ENCODE data around the gene GJC1. TPM values are rescaled to one million over a fixed set of nuclear protein-coding genes. Genes with fewer than 3 reads are reported as not detected.

GJC1 gene
- total and polyA plus RNA-seq, 9 of the 15 experiments (the other 6 are each of a cell fraction or from before 2014, with no cell fraction given) = 0.04 to 1.4 (median 0.18) TPM; not detected in 1

GRCh38 chr17:44779211-44780025 is 50.7 kb downstream of the GJC1 start (continued):
- TF ChIP-seq, protein P1, sequence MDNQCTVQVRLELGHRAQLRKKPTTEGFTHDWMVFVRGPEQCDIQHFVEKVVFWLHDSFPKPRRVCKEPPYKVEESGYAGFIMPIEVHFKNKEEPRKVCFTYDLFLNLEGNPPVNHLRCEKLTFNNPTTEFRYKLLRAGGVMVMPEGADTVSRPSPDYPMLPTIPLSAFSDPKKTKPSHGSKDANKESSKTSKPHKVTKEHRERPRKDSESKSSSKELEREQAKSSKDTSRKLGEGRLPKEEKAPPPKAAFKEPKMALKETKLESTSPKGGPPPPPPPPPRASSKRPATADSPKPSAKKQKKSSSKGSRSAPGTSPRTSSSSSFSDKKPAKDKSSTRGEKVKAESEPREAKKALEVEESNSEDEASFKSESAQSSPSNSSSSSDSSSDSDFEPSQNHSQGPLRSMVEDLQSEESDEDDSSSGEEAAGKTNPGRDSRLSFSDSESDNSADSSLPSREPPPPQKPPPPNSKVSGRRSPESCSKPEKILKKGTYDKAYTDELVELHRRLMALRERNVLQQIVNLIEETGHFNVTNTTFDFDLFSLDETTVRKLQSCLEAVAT (IDR thresholded peaks at IDR 0.05) = no peak
- TF ChIP-seq SMARCB1 (IDR thresholded peaks at IDR 0.05; ENCODE audit: insufficient read length, low read depth) (no peak), ARID2 (IDR thresholded peaks at IDR 0.05) (peak; percentile 58; the same call in 1 of the 2 replicates), MEIS2 (IDR thresholded peaks at IDR 0.05; ENCODE audit: partially characterized antibody) (peak; percentile 66), ZBTB17 (CRISPR knock-in tag; IDR thresholded peaks at IDR 0.05) (no peak), HCFC1 (IDR thresholded peaks at IDR 0.05; ENCODE audit: low read depth, low read length) (0 out of 2 replicates have a peak, but pooled peaks have one; percentile 33), ZNF184 (CRISPR knock-in tag; IDR thresholded peaks at IDR 0.05) (no peak), BRCA1 (IDR thresholded peaks at IDR 0.05) (no peak), BRCA1 (CRISPR knock-in tag; IDR thresholded peaks at IDR 0.05) (no peak), RFX5 (IDR thresholded peaks at IDR 0.05; ENCODE audit: low read depth, low read length) (no peak), ATF7 (IDR thresholded peaks at IDR 0.05) (peak; percentile 96), JUN (IDR thresholded peaks at IDR 0.05; ENCODE audit: borderline replicate concordance, low read depth, low read length) (peak; percentile 72; the same call in 1 of the 2 replicates), JUN (CRISPR knock-in tag; IDR thresholded peaks at IDR 0.05; ENCODE audit: borderline replicate concordance) (peak; percentile 28), HDAC3 (IDR thresholded peaks at IDR 0.05; ENCODE audit: borderline replicate concordance, partially characterized antibody) (no peak), HMGXB4 (CRISPR knock-in tag; IDR thresholded peaks at IDR 0.05) (no peak), EGR1 (conservative IDR thresholded peaks at IDR 0.05) (peak; percentile 58), PTBP1 (IDR thresholded peaks at IDR 0.05; ENCODE audit: low read depth, low read length) (no peak), TBP (optimal IDR thresholded peaks at IDR 0.05; ENCODE audit: low read depth, low read length) (peak; percentile 44), ARID3B (CRISPR knock-in tag; IDR thresholded peaks at IDR 0.05; ENCODE audit: borderline replicate concordance) (no peak), STAT6 (CRISPR knock-in tag; IDR thresholded peaks at IDR 0.05) (no peak), BRD9 (IDR thresholded peaks at IDR 0.05; ENCODE audit: low read depth, partially characterized antibody) (peak; percentile 64), ZC3H4 (CRISPR knock-in tag; IDR thresholded peaks at IDR 0.05; ENCODE audit: borderline replicate concordance) (no peak)
